ENCODE results near the gene MROH7.
"Not testable (repeated sequence)": the region's sequence is repeated elsewhere in the genome, so short reads cannot be mapped to it uniquely, and the experiment has no call there.

MROH7 gene

DNA sequence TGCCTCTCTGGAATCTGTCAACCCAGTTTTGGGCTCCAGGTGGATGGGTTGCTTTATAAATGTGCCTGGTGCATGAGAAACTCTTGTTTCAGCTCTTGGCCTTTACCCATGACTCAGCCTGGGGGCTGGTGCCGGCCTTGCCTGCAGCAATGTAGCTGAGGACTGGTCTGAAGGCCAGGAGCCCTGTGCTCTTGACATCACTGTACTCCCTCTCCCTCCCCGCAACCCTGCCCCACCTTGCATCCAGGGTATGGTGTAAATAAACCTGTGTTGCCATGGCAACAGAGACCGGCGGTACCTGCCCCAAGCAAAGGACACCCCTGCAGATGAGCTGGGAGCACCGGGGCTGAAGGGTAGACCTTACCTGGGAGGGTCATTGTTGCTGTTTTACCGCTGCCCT lies 31.5 kb upstream of the MROH7 start:
- DNase-seq (ENCODE audit: low read depth) = no peak

DNA sequence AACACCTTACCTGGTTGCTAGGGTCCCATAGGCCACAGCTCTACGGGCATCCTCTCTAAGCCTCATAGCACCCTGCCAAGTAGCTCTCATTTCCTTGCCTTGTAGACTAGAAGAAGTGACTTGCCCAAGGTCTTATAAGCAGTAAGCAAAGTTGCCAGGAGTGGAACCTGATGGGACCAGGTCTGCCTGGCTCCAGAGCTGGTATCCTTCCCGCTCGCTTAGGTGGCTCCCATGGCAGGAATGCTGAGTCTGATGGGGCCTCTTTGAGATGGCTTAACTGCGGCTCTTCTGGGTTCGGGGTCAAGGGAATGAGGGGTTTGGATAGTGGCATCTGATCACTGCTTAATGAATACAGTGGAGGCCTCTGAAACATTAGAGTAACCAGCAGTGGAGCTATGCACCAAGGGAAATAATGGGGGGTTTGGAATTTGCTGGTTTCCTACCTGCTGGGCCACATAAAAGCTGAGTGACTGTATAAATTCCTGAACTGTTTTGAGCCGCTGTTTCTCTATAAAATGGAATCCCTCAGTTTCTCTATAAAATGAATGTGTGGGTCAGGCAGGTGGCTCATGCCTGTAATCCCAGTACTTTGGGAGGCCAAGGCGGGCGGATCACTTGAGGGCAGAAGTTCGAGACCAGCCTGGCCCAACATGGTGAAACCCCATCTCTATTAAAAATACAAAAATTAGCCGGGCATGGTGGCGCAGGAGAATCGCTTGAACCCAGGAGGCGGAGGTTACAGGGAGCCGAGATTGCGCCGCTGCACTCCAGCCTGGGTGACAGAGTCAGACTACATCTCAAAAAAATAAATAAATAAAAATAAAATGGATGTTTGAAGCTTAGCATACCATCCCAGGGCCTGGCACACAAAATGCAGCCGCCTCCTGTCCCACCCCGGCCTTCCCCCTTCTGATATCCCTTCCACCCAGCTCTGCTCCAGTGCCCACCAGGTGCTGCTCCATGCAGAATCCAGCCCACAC lies 30.7 kb upstream of the MROH7 start:
- no peak for DNase-seq (ENCODE audit: low read depth)

DNA sequence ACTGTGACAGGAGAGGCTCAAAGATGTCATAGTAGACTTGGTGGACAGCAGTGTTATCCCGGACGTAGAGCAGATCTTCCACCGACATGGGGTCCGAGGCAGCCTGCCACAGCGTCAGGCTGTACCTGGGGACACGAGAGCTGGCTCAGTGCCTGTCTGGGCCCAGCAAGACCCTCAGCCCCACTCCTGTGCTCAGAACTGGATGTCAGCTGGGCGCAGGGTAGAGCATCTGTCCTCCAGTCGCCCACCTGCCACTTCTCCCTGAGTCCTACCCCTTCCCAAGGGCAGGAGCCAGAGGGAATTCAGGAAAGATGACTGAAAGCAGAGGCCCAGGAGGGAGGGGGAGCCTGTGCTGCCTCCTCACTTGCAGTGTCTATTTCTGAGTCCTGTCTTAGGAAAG lies 30.0 kb upstream of the MROH7 start:
- DNase-seq (ENCODE audit: low read depth) = no peak

DNA sequence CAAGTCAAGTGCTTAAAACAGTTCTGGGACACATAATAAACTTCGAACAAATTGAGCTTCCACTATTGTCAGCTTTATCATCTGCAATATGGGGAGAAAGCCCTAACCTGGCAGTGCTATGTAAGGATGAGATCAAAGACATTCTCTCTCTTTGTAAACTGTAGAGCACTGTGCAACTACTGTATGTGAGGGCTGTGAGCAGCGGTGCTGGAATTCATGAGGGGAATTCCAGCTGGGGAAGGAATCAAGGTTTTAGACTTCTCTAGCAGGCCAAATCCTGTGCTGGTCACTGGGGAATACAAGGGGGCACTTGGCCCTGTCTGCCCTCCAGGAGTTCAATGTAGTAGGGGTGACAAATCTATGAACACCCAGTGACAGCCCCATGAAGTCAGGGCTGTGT lies 27.6 kb upstream of the MROH7 start:
- no peak for DNase-seq (ENCODE audit: low read depth)

DNA sequence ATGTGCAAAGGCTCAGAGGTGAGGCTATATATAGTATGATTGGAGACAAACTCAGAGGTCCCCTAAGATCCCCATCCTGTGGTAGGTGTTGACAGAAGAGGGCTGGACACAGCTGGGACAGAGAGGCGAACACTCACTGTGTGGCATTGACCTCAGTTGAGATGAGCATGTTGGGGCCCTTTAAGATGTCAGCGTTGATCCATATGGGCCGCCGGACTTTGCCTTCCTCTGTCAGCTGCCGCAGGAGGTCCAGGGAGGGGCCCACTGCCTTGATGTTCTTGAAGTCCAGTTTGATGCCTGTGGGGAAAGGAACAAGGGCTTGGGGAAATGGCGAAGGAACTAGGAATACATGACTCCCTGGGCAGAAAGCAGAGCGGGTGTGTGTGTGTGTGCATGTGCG lies 27.0 kb upstream of the MROH7 start:
- no peak for DNase-seq (ENCODE audit: low read depth)

DNA sequence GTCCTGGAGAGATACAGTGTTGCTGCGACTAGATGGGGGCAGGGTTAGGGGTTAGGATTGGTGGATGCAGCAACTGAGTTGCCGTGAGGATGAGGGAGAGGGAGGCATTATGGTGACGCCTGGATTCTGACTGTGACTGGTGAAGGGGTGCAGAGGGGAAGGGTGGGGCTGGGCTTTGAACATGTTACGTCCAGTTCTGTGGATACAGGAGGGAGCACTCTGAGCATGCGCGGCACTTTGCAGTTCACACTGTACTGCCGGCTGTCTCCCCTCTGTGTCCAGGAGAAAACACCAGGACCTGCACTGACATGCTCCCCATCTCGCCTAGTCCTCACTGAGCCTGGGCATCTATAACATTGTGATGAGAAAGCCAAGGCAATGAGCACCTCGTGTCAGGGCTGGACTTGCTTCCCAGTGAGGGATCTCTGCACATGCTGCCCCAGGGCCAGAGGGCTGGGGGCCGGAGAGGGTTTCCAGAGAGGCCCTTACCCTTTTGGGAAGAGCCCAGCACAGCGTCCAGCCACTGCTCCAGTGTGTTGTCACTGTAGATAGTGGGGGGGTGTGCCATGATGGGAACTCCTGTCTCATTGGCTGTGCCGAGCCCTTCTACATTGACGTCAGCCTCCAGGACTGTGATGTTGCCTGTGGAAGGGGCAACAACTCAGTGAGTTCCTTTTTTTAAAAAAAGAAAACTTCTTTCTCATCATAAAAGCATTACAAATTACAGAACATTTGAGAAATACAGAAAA lies 25.9 kb upstream of the MROH7 start:
- no peak for DNase-seq (ENCODE audit: low read depth)

DNA sequence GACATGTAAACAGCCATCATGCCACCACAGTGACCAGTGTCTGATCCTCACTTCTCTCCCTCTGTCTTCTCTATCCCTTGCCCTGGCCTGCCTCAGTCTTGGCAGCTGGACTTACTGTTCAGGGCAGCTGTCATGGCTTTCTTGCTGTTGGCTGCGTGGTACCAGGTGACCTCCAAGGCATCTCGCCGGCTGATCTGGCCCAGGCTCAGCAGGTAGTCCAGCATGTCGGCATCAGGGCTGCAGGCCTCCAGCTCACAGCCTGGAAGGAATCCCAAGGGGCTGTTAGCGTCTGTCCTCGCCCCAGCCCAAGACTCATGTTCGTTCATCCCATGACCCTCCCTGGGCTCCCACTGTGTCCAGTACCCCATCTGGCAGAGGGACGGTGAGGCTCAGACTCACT lies 21.8 kb upstream of the MROH7 start:
- no peak for DNase-seq (ENCODE audit: low read depth)

DNA sequence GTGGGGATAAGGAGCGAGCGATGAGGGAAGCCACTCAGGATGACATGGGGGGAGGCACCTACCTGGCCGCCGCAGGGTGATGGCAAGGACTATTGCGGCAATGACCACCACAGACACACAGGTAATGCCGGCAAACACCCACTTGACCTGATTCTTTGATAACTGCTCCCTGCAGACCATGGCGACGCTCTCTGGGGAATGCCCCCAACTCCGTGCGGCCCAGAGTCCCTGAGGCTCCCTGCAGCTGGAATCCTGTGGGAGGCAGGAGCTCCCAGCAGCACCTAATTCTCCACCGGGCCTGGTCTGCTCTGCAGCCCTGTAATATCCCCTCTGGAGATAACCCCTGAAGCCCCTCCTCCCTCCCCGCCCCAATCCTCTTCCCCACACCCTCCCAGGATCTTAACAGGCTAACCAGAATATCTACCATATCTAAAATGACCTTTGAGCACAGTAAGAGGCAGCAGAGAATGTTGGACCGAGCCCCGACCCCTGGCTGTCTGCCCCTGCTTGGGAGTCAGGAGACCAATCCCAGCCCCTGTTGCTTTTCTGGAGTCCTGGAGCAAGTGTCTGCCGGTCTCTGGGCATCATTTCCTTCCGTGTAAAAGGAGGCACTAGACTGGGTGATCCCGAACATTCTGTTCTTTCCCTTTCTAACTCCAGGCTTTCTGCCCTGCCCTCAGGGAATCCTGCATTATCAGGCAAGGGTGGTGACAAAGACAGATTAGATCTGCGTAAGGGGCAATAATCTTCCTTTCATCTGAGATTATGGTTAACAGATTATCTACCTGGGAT lies 18.2 kb upstream of the MROH7 start, which contains the start of gene FAM151A:
Gene FAM151A (minus strand): TSS at position 310 of the 792 bp plus-strand sequence. CDS start 130 bp downstream, at position 180.
- no peak for DNase-seq (ENCODE audit: low read depth)

DNA sequence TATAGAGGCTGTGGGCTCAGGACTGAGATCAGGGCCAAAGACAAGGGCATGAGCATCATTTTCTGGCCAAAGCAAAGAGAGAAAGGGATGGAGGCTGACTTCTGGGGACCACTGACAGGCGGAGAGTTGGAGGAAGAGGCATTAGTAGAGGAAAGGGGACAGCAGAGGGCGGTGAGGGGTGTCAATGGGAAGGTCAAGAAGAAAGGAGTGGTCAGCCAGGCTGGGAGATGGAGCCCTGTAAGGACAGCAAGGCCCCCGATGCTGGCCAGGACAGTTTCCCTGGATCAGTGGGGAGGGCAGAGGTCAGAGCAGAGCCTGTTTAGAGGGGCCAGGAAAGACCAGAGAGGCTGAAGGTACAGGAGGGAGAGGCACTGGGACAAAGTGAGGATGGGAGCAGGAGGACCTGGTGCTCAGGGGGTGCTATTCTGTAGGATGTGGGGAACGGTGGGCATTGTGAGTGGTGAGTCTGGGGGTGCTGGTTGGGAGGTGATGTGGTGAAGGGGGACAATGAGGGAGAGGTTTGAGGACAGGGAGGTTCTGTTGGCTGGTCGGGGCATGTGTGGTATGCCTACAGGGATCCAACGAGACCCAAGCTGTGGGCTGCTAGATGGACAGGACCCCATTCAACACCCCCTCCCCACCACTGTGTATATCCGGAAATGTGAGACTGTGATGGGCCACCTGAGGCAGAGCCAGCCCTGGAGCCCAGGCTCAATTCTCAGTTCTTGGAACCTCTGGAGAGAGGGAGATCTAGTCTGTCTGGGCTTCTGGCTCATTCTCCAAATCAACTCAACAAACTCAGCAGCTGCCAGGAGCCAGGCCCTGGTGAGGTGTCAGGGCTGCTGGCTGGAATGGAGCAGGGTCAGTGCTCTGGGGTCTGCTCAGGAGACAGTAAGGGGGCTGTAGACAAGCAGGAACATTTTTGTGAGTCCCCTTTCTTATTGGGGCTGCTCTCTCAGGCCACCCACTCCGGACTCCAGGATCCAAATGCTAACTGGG lies 16.8 kb upstream of the MROH7 start:
- no peak for DNase-seq (ENCODE audit: low read depth)

DNA sequence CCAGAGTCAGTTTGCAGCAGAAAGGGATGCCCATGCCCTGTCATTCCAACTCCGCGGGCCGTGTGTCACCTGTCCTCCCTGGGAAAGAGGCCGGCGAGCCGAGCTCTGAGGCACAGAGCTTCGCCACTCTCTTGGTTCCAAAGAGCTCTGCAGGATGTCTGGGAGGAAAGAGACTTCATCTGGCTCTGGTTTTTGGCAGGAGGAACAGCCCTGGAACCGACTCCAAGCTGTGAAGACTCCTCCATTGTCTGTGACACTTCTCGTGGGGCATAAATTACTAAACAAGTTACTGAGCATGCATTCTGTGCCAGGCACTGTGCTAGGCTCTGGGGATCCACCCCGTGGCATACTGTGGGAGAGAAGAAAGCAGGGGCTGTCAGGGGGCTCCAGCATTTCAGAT lies 14.4 kb upstream of the MROH7 start:
- DNase-seq (ENCODE audit: low read depth) = no peak

DNA sequence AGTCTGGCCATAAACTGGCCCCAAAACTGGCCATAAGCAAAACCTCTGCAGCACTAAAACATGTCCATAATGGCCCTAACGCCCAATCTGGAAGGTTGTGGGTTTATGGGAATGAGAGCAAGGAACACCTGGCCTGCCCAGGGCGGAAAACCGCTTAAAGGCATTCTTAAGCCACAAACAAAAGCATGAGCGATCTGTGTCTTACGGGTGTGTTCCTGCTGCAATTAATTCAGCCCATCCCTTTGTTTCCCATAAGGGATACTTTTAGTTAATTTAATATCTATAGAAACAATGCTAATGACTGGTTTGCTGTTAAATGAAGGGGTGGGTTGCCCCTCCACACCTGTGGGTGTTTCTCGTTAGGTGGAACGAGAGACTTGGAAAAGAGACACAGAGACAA lies 5.8 kb upstream of the MROH7 start:
- DNase-seq (ENCODE audit: low read depth) = not testable (repeated sequence)

DNA sequence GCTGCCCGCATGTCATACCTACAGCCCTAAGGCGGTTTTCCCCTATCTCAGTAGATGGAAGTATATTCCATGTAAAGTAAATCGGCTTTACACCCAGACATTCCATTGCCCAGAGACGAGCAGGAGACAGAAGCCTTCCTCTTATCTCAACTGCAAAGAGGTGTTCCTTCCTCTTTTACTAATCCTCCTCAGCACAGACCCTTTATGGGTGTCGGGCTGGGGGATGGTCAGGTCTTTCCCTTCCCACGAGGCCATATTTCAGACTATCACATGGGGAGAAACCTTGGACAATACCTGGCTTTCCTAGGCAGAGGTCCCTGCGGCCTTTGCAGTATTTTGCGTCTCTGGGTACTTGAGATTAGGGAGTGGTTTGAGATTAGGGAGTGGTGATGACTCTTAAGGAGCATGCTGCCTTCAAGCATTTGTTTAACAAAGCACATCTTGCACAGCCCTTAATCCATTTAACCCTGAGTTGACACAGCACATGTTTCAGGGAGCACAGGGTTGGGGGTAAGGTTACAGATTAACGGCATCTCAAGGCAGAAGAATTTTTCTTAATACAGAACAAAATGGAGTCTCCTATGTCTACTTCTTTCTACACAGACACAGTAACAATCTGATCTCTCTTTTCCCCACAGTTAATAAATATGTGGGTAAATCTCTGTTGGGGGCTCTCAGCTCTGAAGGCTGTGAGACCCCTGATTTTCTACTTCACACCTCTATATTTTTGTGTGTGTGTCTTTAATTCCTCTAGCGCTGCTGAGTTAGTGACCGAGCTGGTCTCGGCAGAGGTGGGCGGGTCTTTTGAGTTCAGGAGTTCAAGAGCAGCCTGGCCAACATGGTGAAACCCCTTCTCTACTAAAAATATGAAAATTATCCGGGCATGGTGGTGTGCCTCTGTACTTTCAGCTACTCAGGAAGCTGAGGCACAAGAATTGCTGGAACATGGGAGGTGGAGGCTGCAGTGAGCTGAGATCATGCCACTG lies 4.8 kb upstream of the MROH7 start:
- DNase-seq (ENCODE audit: low read depth) = not testable (repeated sequence)

DNA sequence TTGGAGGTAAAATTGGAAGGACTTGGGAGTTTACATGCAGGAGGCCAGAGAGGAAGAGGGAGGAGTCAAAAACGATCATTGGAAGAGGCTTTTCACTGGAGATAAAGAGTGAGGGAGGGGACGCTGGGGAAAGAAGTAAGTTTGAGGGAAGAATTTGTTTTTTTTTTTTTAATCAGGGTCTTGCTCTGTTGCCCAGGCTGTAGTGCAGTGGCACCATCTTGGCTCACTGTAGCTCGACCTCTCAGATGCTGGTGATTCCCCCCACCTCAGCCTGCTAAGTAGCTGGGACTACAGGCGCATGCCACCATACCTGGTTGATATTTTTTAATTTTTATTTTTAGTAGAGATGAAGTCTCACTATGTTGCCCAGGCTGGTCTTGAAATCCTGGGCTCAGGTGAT lies 1.2 kb upstream of the MROH7 start:
- no peak for DNase-seq (ENCODE audit: low read depth)

DNA sequence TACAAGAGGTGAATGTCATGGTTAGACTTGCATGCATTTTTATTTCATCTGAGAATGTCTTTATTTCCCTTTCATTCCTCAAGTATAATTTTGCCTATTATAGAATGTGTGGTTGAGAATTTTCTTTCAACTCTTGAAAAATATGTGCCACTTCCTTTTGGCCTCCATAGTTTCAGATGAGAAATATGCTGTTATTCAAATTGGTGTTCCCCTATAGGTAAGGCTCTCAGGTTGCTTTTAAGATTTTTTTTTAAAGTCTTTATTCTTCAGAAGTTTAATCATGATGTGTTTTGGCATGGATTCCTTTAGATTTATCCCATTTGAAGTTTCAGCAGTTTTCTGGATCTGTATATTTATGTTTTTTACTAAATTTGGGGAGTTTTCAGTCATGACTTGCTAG lies 2.1 kb downstream of the MROH7 start:
- DNase-seq (ENCODE audit: low read depth) = no peak

DNA sequence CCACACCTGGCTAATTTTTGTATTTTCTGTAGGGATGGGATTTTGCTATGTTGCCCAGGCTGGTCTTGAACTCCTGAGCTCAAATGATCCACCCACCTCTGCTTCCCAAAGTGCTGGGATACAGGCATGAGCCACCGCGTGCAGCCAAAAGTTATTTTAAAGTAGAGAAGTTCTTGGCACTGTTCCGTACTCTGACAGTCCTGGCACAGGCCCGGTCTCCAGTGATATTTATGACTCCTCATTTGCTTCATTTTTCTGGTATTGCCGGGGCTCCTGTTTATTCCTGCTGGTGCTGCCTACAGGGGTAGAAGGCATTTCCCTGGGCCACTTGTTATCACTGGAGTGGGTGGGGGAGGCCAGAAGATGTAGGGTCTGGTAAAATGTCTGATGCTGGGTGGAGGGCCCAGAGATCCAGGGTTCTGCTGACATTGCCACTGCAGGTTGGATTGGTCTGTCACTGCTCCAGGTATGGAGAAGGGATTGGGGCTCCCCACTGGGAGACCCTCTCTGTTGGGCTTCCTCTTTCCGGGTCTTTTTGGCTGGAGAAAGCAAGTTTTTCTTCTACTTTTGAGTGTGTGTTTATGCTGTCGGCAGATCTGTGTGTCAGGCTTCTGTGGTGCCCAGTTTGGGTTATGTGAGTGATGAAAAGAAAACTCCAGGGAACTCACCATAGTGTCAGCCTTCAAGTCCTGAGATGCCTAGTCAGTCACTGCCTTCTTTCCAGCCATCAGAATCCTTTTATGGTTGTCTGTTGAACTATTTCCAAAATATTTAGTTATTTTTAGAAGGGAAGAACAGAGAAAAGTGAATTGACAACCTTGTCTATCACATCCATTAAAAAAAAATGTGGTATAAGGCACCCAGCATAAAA lies 4.5 kb downstream of the MROH7 start:
- no peak for DNase-seq (ENCODE audit: low read depth)

DNA sequence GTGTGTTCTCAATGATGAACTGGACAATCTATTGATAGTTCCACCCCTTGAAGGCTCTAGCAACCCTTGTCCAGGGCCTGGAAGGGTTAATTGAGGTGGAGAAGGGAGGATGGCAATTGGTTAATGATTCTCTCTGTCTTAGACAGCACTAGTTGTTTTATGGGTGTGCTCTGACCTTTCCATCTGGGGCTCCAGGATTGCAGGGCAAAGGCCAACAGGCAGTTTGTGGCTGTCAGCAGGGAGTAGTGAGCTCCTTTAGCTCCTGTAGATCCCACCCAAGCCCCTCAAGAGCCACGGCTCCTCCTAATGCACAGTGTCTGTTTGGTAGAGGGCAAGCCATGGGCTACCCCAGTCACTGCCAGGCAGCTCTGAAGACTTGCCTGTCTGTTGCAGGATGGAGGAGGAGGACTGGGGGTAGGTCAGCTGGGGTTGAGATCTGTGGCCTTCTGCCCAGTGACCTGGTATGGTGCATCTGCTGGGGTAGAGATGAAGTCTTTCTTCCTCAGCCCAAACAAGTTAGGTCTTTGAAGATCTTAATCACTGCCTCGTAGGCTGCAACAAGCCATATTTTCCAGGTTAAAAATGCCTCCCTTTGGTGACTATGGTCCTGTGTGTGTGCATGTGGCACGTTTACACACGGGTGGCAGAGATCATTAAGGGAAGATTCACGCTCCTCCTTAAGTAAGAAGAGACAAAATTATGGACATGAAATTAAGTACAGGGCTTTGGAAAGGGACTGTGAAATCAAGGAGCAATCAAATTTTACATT lies 7.7 kb downstream of the MROH7 start:
- no peak for DNase-seq (ENCODE audit: low read depth)

DNA sequence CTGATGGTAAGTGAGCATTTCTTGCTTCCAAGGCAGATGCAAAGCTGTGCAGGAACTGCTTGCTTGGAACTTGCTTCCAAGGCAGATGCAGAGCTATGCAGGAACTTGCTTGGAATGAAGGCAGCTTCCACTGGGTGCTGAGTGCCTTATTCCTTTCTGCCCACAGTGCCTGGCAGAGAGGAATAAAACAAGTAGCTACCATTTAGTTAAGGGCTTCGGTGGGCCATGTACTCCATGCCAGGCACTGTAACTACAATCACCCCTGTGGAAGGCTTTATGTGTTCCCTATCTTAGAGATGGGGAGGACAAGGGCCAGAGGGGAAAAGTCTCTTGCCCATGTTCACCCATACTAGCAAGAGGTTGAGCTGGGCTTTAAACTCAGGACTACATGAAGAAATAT lies 8.3 kb downstream of the MROH7 start:
- DNase-seq (ENCODE audit: low read depth) = no peak

DNA sequence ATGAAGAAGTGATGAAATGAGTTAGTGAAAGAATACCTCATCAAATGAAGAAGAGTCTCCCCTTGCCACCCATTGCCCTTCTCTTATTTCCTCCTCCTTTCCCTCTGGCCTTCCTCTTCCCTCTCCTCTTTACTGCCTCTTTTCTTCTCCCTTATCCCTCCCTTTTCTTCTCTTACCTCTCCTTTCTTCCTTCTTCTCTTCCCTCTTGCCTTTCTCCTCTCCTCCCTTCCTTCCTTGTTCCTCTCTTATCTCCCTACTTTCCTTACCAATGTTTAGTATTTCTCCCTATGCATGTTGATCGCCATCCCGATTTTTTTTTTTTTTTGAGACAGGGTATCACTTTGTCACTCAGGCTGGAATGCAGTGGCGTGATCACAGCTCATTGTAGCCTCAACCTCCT lies 8.8 kb downstream of the MROH7 start:
- no peak for DNase-seq (ENCODE audit: low read depth)

Measured in fibroblast of the conjunctiva (primary cell).